ENCODE data around the gene GKAP1.
"Not testable (repeated sequence)": the region's sequence is repeated elsewhere in the genome, so short reads cannot be mapped to it uniquely, and the experiment has no call there.

Gene GKAP1

DNA sequence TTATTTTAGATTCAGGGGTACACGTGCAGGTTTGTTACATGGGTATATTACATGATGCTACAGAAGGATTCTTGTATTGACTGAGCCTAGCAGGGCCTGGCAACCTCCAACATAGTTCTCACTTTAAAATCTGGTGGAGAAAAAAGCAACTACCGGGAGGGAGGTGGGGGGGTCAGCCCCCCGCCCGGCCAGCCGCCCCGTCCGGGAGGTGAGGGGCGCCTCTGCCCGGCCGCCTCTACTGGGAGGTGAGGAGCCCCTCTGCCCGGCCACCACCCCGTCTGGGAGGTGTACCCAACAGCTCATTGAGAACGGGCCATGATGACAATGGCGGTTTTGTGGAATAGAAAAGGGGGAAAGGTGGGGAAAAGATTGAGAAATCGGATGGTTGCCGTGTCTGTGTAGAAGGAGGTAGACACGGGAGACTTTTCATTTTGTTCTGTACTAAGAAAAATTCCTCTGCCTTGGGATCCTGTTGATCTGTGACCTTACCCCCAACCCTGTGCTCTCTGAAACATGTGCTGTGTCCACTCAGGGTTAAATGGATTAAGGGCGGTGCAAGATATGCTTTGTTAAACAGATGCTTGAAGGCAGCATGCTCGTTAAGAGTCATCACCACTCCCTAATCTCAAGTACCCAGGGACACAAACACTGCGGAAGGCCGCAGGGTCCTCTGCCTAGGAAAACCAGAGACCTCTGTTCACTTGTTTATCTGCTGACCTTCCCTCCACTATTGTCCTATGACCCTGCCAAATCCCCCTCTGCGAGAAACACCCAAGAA is 88.8 kb downstream of the GKAP1 start:
- not testable (repeated sequence) for DNase-seq

DNA sequence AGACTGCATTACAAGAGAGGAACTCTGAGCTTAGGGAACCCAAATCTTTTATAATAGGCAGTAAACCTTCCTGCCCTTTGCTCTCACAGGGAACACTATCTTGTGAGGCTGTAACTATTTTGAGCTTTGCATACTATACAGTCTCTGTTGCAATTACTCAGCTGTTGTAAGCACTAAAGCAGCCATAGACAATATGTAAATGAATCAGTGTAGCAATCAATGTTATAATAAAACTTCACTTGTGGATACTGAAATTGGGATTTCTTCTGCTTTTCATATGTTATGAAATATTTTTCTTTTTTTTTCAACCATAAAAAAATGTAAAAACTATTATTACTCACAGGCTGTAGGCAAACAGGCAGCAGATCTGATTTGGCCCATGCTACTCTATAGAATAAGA is 93.1 kb downstream of the GKAP1 start:
- DNase-seq: no peak

DNA sequence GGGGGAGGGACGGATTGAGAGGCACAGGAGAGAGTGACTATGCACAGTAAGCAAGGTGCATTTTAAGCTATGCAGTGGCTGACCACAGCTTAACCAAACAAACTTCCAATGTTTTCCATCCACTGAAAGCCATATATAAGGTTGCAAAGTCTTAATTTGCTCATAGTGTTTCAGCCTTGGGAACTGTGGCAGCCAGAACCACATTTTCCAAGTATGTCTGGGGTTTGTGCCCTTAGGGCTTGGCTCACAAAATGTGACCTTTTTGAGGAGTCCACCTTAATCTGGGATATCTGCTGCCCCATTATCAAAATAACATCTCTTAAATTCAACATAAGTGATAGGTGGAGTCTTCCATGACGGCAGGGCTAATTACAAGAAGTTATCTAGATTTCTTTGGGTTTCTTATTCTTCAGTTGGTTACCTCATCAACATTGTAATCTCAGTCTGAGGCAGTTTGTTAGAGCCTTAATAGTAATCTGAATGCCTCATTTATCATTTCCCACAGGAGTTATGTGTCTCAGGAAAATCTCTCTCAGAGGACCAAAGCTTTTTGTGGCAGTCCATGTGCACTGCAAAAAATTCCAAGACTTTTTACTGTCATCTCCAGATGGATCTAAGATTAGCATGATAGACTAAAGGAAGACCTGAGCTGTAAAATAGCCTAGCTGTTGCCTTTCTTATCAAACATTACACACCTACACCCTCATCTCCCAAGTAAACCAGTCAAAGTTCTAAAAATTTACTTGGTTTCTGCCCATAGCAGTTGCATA is 94.7 kb downstream of the GKAP1 start:
- no peak for DNase-seq

DNA sequence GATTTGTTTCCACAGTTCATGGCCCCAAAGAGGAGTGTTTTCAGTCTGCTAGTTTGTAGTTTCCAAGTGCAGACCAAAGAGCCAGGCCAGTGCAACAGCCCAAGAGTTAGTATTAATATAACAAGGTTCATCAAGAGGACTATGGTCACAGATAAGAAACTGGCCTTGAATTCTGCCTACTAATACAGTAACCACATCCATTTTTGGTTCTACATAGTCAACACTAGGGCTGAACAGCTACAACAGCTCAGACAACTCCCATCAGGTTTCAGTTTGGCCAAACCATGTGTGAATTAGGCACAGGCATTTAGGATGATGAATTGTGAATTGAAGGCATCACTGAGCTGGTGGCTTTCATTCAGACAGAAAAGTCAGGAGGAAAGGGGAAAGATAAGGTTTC is 96.1 kb downstream of the GKAP1 start:
- no peak for DNase-seq

DNA sequence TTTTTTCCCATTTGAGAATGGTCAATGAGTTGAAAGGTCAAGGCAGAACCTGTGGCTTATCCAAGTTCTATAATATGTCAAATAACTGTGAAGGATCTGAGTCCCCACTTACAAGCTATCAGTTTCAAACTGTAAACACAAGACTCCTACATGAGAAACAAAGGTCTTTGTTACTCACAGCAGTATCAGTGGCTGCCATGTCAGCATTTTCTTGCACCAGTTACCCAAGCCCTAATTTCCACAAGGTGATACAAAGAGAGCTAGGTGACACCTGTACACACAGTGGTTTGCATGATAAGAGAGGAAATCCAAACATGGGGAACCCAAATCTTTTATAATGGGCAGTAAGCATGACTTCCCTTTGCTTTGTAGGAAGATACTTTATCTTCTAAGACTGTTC is 101.8 kb downstream of the GKAP1 start:
- DNase-seq: no peak

DNA sequence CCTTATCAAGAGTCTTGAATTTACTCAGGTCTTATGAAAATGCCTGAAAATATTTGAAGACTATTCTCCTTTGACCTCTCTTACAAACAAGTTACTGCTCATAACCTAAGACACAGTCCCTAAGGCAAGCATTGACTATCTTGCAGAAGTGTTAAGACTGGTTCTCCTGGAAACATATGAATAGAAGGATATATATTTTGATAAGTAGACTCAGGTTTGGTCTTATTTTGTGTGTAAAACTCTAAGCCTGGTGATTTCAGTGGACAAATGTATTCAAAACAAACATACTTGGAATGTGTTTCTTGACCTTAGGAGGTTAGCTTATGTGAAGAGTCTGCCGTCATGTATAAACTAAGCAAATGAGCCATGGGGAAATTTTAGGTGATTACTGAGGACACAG is 102.3 kb downstream of the GKAP1 start:
- DNase-seq: no peak

DNA sequence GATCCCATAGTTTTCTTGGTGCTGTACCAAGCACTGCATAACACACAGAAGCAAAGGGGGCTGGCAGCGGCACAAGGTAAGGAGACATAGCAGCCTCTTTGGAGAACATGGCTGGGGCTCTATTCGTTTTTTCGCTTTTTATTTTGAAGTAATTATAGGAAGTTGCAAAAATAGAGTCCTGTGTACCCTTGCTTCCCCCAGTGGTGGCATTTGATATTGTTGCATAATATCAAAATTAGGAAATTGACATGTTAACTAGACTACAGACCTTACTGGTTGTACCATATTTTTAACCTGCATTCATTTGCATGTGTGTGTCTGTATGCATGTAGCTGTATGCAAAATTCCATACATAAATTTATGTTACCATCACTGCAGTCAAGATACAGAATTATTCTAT is 103.2 kb downstream of the GKAP1 start:
- DNase-seq: no peak

DNA sequence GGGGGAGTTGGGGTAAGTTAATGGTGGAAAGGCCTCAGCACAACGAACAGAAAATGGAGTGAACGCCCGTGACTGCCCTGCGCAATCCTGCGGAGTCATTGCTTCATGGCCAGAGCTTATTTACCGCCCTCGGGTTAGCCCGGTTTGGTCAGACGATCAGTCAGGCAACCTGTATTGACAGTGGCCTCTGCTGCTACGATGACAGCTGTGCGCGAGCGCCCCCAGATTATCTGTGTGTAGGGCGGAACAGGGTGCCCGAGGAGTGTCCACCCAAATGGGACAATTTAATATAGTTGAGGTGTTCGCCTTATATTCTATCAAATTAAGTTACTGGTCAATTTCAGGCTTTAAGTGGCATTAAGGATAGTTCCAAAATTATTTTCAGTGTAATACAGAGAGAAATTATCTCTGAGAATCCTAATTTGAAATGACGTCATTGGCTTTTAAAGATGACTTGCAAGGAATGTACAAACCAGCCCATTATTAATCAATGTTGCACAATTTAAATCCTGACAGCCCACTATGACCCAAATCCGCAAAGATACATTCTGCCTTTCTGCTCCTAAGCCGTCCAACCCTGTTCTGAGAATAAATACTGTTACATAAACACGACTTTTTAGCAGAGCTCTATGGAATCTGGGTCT is 108.9 kb downstream of the GKAP1 start:
- peak; percentile 68 for DNase-seq

DNA sequence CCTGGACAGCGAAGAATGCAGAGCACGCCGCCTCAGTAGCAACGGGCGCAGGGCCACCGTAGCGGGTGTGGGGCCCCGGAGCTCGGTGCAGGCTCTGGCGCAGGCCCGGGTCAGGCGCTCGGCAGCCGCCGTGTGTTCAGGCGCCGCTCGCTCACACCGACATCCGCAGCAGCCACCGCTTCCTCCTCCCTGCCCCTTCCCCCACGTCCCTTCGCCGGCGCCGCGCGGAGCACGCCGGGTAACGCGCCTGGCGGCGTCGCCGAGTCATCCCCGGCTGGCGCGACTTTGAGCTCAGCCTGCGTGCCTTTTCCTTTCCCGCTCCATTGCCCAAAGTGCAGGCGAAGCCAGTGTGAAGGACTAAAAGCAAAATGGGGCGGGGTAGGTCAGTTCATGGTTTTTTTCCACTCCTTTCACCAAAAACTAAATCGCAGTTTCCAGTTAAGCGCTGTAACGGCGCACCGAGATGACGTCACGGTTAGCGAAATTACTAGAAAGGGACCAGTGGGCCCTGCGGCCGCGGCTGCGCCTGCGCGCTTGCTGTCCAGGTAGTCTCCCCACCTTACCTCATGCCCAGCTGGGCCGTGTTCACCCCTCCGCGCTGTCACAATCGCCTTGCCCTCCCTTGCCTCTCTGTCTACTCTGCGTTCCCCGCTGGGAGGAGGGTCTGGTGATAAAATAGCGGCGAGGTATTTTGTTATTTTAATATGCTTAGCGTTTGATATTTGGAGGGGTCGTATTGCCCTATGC is 109.6 kb downstream of the GKAP1 start, which contains the start of gene UBQLN1:
TSS of gene UBQLN1 (minus strand) at position 191 of the 747 bp plus-strand sequence. CDS start 279 bp downstream, outside the sequence.
- DNase-seq: peak; percentile 94

DNA sequence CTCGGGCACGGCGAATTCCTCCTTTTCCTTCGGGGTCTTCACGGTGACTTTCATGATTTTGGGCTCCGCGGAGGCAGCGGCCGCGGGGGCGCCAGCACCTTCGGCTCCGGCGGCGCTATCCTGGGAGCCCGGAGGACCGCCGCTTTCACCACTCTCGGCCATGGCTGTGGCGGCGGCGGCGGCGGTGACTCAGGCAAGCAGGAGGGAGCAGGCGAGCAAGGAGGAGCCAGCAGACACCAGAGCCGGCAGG is 110.1 kb downstream of the GKAP1 start:
- peak; percentile 81 for DNase-seq

DNA sequence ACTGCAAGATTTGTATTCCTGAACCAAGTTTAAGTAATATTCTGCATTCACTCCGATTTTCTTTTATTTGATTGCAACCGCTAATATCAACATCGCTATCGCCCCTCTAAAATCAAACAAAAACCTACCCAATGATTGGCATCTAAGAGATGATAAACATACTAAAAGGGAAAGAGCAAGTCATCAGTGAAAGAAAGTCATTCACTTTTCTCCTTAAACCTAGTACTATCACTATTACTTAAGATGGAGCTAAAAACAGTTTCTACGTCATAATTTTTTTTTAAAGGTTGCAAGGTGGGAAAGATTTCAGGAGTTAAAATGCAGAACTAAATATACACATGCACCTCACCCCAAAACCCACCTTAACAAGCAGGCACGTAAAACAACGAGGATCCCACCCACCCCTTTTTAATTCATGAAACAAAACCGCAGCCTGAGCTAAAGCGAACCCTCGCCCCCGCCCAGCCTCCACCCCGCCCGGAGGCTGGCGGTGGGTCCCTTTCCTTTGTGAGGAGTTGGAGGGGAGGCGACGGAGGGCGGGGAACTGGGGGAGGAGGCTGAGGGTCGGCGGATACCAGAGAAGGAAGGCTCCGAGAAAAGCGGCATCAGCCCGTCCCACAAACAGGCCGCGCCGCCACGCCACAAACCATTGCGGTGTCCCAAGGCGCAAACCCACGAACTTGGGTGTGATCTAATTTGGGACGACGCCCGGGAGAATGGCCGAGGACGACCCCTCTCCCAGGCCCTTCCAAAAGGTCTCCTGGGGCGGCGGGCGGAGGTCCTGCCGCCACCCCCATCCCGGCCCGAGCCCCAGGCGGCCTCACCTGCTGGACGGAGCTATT is 110.7 kb downstream of the GKAP1 start:
- peak; percentile 83 for DNase-seq

DNA sequence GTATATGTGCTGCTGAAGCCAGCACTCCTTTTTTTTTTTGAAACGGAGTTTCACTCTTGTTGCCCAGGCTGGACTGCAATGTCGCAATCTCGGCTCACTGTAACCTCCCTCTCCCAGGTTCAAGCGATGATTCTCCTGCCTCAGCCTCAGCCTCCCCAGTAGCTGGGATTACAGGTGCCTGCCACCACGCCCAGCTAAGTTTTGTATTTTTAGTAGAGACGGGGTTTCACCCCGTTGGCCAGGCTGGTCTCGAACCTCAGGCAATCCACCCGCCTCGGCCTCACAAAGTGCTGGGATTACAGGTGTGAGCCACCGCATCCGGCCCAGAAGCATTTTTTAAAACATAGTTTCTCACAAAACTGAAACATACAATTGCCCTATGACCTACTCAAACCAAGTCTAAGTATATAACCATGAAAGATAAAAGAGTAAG is 112.3 kb downstream of the GKAP1 start:
- peak; percentile 46 for DNase-seq

DNA sequence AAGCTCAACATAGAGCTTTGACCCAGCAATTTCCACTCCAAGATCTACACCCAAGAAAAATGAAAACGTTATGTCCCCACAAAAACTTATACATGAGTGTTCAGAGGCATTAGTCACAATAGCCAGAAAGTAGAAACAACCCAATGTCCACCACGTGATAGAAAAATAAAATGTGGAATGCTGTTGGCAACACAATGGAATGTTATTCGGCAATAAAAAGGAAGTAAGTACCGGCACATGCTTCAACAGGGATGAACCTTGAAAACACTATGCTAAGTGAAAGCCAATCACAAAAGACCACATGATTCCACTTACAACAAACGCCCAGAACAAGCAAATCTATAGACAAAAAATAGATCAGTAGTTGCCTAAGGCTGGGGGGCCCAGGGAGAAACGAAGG is 115.8 kb downstream of the GKAP1 start:
- no peak for DNase-seq

DNA sequence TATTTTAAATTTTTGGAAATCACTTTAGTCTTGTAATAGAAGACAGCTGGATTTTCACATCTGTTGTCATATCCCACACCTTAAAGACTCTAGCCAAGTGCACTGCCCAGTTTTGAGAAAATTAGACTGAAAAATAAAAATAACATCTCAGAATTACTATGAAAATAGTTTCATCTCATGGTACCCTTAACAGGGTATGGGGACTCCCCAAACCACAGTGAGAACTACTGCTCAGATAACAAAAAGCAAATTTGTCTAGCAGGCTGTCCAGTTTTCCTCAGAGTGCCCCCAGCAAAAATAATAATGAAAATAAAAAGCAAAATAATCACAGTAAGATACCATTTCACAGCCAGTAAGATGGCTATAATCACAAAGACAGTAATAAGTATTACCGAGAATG is 116.3 kb downstream of the GKAP1 start:
- DNase-seq: no peak

DNA sequence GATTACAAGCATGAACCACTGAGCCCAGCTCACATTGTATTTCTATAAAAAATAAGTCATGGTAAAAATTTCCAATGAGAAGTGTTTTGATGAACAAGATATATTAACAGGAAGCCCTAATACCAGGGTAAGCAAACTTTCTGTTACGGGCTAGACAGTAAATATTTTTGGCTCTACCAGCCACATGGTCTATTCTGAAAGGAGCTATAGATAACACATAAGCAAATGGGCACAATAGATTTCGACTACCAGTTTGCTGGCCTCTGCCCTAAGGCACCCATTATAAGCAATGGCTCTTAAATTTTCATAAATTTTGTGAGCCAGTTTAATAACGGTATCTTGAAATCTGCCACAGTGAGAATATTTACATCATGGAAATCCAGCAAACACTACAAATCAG is 118.0 kb downstream of the GKAP1 start:
- no peak for DNase-seq

DNA sequence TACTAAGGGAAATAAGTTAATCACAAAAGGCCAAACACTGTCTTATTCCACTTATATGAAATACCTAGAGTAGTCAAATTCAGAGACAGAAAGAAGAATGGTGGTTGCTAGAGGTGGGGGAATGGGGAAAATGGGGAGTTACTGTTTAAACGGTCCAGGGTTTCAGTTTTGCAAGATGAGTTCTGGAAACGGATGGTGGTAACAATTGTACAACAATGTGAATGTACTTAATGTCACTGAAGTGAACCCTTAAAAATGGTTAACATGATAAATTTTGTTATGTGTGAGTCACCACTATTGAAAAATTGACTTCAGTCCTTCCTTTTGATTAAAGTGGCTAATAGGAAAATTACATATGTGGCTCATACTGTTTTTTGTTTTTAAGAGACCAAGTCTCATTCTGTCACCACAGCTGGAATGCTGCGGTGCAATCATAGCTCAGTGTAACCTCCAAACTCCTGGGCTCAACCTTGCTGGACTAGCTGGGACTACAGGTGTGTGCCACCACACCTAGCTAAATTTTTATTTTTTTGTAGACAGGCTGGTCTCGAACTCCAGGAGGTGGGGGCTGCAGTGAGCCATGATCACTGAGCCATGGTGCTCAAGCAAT is 118.5 kb downstream of the GKAP1 start:
- DNase-seq: no peak

DNA sequence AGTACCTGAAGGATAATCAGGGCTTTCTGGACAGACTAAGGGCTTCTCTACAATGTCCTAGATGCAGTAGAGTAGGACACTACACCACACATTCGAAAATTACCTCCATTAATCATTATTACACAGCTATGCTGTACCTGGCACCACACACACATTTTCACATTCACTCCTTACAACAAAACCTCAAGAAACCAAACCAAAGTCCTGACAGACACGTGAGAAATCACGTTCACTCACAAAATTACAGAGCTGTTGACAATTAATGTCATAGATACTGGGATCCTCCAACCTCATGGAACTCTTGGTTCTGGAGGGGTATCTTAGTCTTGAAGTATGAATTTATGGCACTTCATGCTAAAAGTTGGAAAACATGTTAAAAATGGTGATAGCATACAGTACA is 126.1 kb downstream of the GKAP1 start:
- no peak for DNase-seq

Data from stimulated activated CD8-positive, alpha-beta memory T cell treated with anti-CD3 and anti-CD28 coated beads, Interleukin-4, amount 100 ng/mL, for 48 hours (primary cell).